Left ventricle myocardium inferior (tissue), 1 donor: ENCODE results near the gene TPO. TPM values are rescaled to one million over a fixed set of nuclear protein-coding genes. Genes with fewer than 3 reads are reported as not detected.
"Not testable (repeated sequence)": the region's sequence is repeated elsewhere in the genome, so short reads cannot be mapped to it uniquely, and the experiment has no call there.

ENCODE experiments used
- DNase-seq: peaks from one replicate; pipeline ENCODE4 v3.0.0-alpha.2; 2020
- H3K27ac ChIP-seq: fragments of 200-600 bp; replicated peaks from 2 replicates; pipeline ENCODE4 v1.8.0; 2021
- H3K27me3 ChIP-seq: fragments of 200-600 bp; 2 replicates; pipeline ENCODE4 v1.8.0; 2021; ENCODE audit warnings: low read depth
- H3K36me3 ChIP-seq: fragments of 200-600 bp; 2 replicates; pipeline ENCODE4 v1.8.0; 2021
- H3K4me1 ChIP-seq: fragments of 200-600 bp; 2 replicates; pipeline ENCODE4 v1.8.0; 2021
- H3K4me3 ChIP-seq: fragments of 200-600 bp; 2 replicates; pipeline ENCODE4 v1.8.0; 2021; ENCODE audit warnings: mild to moderate bottlenecking, moderate library complexity
- H3K9me3 ChIP-seq: fragments of 200-600 bp; replicated peaks from 2 replicates; pipeline ENCODE4 v1.8.0; 2021
- intact Hi-C: fragments of 100-400 bp; cut with micrococcal nuclease; formaldehyde crosslinking; loops from one replicate; pipeline ENCODE4 v1.11.0; 2022
- total RNA-seq: library from RNA; stranded (reverse); fragmentation: NEBNext Ultra II Directional; extraction: Animal tissue kit (Norgen Biotek cat#: 25700); gene quantifications from one replicate; pipeline ENCODE4 v1.2.1, GENCODE V29; 2021
- TF ChIP-seq, protein P1 (sequence below): fragments of 200-600 bp; IDR thresholded peaks from 2 replicates; pipeline ENCODE4 v1.8.0; 2021; ENCODE audit warnings: antibody characterized with exemption, mild to moderate bottlenecking, borderline replicate concordance
- donor health status: DM: no; HTN: yes; CAD: no; lungs with severe emphysema.

TPO gene
- total RNA-seq, 1 donor from 2014 or later: 7.1 TPM

DNA sequence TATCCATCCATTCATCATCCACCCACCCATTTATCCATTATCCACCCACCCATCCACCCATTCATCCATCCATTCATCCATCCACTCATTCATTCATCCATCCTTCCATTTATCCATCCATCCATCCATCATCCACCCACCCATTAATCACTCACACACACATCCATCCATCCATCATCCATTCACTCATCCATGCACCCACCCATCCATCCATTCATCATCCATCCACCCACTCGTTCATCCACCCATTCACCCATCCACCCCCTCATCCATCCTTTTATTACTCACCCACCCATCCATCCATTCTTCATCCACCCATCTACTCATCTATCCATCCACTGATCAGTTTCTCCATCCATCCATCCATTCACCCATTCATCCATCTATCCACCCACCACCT lies 8.1 kb upstream of the TPO start:
- Histone ChIP-seq H3K36me3 (no peaks in the 10 kb centered on the region), H3K27ac (no peak overlapping the region), H3K27me3 (peaks cover 7% of the 10 kb centered on the region), H3K4me3 (no peak overlapping the region), H3K4me1 (no peaks in the 10 kb centered on the region), H3K9me3 (no peaks in the 10 kb centered on the region)
- TF ChIP-seq, protein P1, sequence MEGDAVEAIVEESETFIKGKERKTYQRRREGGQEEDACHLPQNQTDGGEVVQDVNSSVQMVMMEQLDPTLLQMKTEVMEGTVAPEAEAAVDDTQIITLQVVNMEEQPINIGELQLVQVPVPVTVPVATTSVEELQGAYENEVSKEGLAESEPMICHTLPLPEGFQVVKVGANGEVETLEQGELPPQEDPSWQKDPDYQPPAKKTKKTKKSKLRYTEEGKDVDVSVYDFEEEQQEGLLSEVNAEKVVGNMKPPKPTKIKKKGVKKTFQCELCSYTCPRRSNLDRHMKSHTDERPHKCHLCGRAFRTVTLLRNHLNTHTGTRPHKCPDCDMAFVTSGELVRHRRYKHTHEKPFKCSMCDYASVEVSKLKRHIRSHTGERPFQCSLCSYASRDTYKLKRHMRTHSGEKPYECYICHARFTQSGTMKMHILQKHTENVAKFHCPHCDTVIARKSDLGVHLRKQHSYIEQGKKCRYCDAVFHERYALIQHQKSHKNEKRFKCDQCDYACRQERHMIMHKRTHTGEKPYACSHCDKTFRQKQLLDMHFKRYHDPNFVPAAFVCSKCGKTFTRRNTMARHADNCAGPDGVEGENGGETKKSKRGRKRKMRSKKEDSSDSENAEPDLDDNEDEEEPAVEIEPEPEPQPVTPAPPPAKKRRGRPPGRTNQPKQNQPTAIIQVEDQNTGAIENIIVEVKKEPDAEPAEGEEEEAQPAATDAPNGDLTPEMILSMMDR: no peak
- intact Hi-C loops: no loop called here
- no peak for DNase-seq

DNA sequence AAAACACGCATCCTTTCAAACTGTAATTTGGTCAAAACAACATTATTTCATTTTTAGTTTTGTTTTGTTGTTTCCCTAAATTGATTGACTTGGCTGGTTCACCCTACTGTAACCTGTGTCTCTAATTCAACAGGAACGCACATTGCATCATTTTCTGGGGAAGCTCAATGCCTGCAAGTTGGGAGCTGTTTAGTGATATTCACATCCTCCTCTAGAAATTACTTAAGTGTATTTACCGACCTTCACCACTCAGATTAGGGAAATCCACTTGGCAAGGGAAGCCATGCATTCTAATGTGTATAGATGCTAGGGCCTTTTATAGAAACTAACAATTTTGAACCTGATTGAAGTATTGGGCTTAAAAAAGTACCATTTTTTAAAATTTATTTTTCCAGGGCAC lies 7.3 kb upstream of the TPO start:
- no peaks in the 10 kb centered on the region for H3K36me3 ChIP-seq
- no peaks in the 10 kb centered on the region for H3K4me1 ChIP-seq
- no peak overlapping the region for H3K27ac ChIP-seq
- no peak for DNase-seq
- H3K27me3 ChIP-seq: peaks cover 7% of the 10 kb centered on the region
- TF ChIP-seq, protein P1: no peak
- intact Hi-C loops: no loop called here
- no peak overlapping the region for H3K4me3 ChIP-seq
- H3K9me3 ChIP-seq: no peaks in the 10 kb centered on the region

DNA sequence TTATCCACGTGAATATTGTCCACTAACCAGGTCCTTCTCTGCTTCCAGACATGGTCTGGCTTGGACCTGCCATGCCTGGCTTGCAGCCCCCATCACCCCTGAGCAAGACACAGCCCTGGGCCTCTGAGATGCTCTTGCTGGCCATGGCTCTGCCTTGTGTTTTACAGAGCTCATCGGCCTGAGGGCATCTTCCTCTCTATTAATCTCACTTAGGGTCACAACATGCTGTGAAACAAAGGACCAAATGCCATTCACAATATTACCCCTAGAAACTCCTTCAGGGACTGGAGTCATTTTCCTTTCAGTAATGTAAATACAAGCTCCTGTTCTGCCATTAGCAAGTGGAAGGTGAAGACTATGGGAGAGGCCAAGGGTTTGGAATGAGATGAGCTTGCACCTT lies 6.8 kb upstream of the TPO start:
- Histone ChIP-seq H3K27me3 (peaks cover 7% of the 10 kb centered on the region), H3K4me1 (no peaks in the 10 kb centered on the region), H3K4me3 (no peak overlapping the region), H3K27ac (no peak overlapping the region), H3K9me3 (no peaks in the 10 kb centered on the region), H3K36me3 (no peaks in the 10 kb centered on the region)
- intact Hi-C loops: no loop called here
- no peak for DNase-seq
- TF ChIP-seq, protein P1: no peak

DNA sequence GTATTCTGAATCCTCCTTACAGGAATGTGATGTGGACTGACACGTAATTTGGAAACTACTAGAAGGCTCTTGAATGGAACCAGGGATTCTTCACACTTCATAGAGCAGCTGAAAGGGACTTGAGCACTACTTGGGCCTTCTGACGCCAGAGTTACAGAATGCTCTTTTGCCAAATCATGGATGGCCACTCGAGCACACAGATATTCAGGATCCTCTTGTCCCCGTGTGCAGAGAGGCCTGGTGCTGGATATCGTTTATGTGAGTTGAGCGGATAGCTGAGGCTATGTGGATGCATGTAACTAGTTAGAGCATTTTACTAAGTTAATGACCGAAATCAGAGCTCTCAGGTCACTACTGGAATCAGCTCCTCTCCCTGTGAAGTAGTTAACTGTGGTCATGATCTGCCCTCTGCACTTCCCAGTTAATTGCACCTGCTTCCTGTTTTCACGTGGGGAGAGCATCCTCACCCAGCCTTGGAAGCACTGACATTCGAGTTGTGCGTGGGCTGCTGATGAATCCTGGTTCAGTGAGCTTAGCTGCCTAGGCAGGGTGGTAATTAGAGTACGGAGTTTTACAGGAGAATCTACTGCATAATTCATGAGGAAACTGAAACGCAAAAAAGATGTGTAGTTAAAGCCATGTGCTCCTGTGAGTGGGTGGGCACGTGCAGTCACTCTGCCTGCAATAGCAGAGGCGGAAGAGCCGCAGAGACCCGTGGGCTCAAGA lies 5.2 kb upstream of the TPO start:
- intact Hi-C loops: no loop called here
- TF ChIP-seq, protein P1: no peak
- H3K36me3 ChIP-seq: no peaks in the 10 kb centered on the region
- H3K4me3 ChIP-seq: no peak overlapping the region
- no peak overlapping the region for H3K27ac ChIP-seq
- no peaks in the 10 kb centered on the region for H3K9me3 ChIP-seq
- no peaks in the 10 kb centered on the region for H3K4me1 ChIP-seq
- DNase-seq: no peak
- H3K27me3 ChIP-seq: no peaks in the 10 kb centered on the region

DNA sequence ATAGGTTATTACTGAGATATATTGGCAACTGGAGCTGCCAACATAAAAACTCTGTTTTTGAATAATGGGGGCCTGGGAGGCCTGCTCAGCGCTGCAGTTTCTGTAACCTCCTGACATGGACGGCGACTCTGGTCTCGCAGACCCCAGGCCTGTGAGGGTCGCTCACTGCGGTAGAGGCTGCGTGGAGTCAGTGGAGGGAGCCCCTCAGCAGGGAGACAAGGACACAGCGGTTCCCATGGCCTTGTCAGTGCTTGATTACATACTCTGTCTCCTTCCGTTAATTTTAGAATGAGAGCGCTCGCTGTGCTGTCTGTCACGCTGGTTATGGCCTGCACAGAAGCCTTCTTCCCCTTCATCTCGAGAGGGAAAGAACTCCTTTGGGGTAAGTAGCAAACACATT lies 858 bp downstream of the TPO start:
- Histone ChIP-seq H3K9me3 (no peaks in the 10 kb centered on the region), H3K27me3 (no peaks in the 10 kb centered on the region), H3K4me1 (no peaks in the 10 kb centered on the region), H3K27ac (no peak overlapping the region), H3K4me3 (no peak overlapping the region), H3K36me3 (peaks cover 4% of the 10 kb centered on the region)
- intact Hi-C loops: no loop called here
- no peak for DNase-seq
- TF ChIP-seq, protein P1: no peak

DNA sequence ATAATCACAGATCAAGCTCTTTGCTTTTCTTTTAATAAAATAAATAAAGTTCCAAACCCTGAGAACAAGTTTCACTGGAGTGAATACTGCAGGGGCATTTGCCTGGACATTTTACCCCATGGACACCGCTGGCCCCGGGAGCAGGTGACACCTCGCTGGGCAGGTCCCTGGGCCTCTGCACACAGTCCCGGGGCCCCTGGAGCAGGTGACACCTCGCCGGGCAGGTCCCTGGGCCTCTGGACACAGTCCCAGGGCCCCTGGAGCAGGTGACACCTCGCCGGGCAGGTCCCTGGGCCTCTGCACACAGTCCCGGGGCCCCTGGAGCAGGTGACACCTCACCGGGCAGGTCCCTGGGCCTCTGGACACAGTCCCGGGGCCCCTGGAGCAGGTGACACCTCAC lies 1.6 kb downstream of the TPO start:
- DNase-seq, intact Hi-C loops, H3K27ac ChIP-seq, H3K36me3 ChIP-seq, H3K9me3 ChIP-seq, H3K4me3 ChIP-seq, H3K4me1 ChIP-seq, H3K27me3 ChIP-seq: not testable (repeated sequence)
